ENCODE measurements around the gene IL36B.

IL36B gene

DNA sequence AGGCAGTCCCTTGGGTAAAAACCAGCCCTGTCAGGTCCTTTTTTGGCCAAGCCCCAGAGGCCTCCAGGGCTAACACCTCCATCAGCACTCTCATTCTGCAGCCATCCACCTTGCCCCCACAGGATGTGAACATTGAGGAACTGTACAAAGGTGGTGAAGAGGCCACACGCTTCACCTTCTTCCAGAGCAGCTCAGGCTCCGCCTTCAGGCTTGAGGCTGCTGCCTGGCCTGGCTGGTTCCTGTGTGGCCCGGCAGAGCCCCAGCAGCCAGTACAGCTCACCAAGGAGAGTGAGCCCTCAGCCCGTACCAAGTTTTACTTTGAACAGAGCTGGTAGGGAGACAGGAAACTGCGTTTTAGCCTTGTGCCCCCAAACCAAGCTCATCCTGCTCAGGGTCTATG lies 22.4 kb upstream of the IL36B start:
- no peak for DNase-seq (ENCODE audit: low spot score)

DNA sequence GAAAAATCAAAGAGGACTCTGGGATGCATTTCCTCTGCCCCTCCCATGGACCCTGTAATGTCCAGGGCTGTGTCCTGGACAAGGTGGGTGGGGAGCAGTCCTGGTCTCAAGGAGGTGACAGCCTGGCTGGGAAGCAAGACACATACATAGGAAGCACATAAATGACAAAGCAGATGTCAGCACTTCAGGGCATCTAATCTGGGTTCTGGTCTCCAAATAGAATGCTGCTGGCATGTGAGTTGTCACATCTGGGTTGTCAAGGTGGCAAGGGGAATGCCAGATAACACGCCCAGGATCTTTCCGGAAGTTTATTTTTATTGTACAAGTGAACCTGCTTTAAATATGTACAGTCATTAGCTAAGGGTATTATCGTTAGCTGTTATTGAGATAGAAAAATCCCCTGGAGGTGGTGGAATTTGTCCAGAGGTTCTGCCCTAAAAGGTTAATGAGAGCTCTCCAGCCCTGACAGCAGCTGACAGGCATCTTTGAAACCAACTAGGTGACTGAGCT lies 20.7 kb upstream of the IL36B start:
- DNase-seq (ENCODE audit: low spot score): no peak
- TF ChIP-seq, protein P1, sequence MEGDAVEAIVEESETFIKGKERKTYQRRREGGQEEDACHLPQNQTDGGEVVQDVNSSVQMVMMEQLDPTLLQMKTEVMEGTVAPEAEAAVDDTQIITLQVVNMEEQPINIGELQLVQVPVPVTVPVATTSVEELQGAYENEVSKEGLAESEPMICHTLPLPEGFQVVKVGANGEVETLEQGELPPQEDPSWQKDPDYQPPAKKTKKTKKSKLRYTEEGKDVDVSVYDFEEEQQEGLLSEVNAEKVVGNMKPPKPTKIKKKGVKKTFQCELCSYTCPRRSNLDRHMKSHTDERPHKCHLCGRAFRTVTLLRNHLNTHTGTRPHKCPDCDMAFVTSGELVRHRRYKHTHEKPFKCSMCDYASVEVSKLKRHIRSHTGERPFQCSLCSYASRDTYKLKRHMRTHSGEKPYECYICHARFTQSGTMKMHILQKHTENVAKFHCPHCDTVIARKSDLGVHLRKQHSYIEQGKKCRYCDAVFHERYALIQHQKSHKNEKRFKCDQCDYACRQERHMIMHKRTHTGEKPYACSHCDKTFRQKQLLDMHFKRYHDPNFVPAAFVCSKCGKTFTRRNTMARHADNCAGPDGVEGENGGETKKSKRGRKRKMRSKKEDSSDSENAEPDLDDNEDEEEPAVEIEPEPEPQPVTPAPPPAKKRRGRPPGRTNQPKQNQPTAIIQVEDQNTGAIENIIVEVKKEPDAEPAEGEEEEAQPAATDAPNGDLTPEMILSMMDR (IDR thresholded peaks at IDR 0.05; ENCODE audit: extremely low read depth, missing control alignments): no peak

More for the DNA sequence above, 22.4 kb upstream of the IL36B start:
- TF ChIP-seq, protein P1 (IDR thresholded peaks at IDR 0.05; ENCODE audit: extremely low read depth, missing control alignments): no peak

DNA sequence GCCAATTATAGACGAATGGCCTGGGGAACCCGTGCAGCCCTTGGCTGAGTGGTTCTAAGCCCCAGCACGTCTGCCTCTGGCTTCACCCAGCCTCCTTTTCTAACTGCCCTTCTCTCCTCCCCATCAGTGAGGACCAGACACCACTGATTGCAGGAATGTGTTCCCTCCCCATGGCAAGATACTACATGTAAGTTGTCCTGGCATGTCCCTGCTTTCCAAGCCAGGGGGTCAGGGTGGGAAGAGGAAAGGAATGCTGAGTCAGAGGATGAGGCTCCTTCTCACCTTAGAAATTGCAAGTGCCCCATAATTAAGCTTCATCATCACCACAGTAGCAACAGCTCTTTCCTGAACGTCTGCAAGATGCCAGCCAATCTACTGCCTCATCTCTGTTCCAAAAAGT lies 19.9 kb upstream of the IL36B start:
- no peak for DNase-seq (ENCODE audit: low spot score)
- TF ChIP-seq, protein P1 (IDR thresholded peaks at IDR 0.05; ENCODE audit: extremely low read depth, missing control alignments): no peak

DNA sequence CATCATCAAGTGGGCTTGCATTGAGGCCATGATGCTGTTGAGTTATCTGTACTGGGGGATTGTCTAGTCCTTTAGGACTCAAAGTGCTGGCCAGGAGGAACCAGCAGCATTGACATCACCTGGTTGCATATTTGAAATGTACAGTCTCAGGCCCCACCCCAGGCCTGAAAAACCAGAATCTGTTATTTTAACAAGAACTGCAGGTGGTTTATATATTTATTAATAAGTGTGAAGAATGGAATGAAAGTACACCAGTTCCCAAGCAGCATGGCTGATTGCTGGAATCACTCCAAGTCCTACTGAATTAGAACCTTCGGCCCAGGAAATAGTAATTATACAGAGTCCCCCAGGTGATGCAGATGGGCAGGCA lies 17.9 kb upstream of the IL36B start:
- TF ChIP-seq, protein P1 (IDR thresholded peaks at IDR 0.05; ENCODE audit: extremely low read depth, missing control alignments): no peak
- no peak for DNase-seq (ENCODE audit: low spot score)

DNA sequence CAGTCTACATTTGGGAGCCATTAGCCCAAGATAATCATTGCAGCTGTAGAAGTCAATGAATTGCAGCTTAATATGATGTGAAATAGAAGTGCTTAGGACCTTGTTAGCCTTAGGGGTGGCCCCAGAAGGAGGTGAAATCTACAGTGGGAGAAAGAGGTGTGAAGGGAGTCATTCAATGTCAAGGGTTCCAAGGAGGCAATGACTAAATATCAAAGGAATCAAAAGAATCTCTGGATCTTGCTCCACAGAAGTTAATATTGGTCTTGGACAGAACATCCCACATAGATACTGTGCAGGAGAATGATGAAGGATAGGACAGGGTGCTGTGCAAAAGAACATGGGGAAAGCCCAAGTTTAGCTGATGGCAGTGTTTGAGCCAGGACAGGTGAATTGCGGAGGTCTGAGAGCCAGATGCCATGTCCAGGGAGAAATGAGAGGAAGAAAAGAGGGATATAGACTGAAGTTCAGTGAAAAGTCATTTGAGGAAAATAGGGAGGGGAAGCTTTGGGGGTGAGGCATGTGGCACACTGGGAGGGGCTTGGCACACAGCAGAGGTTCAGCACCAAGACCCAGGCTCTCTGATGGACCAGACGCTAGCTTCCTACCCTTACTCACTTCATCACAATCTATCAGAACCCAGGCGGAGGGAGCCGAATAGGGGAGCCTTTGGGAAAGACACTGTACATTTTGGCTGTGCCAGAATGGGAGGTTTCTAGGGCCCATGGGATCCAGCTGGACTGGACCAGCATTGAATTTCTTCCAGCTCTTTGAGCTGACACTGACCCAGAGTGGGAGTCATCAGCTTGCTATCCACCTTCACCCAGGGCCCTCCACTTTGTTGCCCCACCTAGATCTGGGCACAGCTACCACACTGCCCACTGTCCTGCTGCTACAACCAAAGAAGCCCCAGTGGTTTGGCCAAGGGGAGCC lies 17.3 kb upstream of the IL36B start:
- DNase-seq (ENCODE audit: low spot score): no peak
- TF ChIP-seq, protein P1 (IDR thresholded peaks at IDR 0.05; ENCODE audit: extremely low read depth, missing control alignments): no peak

DNA sequence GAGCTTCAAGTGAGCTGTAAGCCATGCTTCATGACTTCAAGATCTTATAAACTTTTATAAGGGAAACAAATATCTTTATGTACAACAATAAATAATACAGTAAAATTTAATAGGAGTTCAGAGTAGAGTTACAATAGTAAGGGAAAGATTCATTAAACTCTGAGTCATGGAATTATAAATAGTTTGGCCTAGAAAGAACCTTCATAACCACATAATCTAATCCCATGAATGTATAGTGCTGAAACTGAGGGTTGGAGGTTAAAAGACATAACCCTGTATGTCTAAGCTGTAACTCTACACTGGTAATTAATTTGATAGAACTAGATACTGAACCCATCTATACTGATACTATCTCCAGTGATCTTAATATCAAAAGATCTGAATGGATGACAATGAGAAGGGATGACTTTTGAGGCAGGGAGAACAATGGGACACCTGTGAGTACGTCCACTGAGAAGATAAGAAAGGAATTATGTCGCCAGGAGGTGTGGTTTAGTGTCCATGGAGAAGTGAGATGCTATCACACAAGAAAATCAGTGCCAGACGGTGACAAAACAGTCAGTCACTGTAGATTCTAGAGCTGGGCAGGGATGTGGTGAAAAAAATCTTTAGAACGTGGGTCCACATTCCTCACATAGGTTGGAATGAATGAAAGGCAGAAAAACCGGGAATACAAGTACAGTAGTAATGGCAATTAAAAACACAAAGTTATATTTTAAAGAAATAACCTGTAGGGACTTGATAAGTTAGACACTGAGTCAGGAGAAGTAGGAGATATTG lies 16.2 kb upstream of the IL36B start:
- DNase-seq (ENCODE audit: low spot score): no peak
- TF ChIP-seq, protein P1 (IDR thresholded peaks at IDR 0.05; ENCODE audit: extremely low read depth, missing control alignments): no peak

DNA sequence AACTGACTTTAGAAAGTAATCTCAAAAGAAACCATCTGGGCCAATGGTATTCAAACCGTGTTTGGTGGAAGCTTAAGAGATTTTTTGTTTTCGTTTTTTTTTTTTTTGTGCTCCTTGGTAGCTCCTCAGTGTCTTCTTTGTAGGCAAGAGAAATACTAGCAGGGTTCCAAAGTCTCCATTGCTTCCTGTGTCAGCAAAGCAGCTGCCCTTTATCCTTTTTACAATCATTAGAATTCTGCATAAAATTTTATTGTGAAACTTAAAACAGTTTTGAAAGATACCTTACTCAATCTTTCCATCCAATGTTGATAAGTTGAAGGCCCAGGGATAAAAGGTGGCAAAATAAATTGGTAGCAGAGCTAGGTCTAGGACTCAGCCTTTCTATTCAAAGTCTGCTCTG lies 15.6 kb upstream of the IL36B start:
- TF ChIP-seq, protein P1 (IDR thresholded peaks at IDR 0.05; ENCODE audit: extremely low read depth, missing control alignments): no peak
- no peak for DNase-seq (ENCODE audit: low spot score)

Measured in GM20000 (cell line).